GM18861 (cell line): ENCODE results near the gene IGSF5.
"Not testable (repeated sequence)": the region's sequence is repeated elsewhere in the genome, so short reads cannot be mapped to it uniquely, and the experiment has no call there.

Source experiments
- ATAC-seq: cut with Tn5 transposase; IDR thresholded peaks from one replicate; pipeline ENCODE4 v1.9.1; 2021; ENCODE audit not compliant: unreplicated experiment

Gene IGSF5

DNA sequence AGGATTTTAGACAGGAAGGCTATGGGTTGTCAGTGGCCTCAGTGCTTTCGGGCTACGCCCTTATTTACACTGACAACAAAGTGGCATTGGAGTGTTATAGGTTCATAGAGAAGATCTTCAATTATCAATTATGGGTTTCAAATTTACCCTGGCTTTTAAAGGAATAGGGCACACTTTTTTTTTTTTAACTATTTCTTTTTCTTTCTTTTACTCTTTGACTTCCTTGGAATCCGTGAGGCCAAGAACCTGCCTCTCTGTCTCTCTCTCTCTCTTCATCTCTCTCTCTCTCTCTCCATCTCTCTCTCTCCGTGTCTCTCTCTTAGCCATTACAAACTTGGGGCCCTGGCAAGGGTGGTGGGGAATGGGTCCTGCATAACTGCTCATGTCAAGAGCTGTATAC lies at the start of gene IGSF5:
Gene IGSF5 (plus strand): TSS at position 301 of the 400 bp plus-strand sequence. CDS start 327 bp downstream, outside the sequence.
- not testable (repeated sequence) for ATAC-seq

DNA sequence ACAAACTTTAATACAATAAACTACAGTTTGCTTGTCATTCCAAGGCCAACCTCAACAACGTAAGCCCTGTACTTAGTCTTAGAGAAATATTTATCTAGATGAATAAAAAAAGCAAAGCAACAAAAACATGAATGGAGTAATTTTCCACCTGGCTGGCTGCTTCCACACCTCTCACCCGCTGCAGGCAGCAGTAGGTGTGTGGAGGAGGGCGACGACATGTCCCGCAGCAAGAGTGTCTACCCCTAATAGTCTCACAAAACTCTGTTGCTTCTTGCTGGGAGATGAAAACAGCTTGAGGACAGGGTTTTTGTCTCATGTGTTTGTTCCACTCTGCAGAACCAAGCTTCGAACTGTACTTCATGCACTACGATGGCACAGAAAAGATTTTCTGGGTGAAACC lies 48.8 kb upstream of the IGSF5 start:
- no peak for ATAC-seq

DNA sequence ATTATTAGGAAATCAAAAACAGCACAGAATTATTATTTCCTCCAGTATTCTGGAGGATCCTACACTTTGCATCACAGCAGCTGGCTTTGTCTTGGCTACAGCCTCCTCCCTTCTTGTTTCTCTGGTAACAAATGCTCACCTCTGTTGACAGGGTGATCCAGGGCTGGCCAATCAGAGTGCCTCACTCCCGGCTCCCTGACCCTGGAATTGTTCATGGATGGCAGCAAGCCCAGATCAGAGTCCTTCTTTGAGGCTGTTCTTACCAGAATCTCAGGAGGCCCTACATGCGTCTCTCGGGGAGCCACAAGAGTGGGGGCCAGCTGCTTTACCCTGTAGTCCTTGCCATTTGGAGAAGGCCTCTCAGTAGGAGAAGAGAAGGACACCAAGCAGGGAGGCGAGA lies 48.4 kb upstream of the IGSF5 start:
- ATAC-seq = no peak

DNA sequence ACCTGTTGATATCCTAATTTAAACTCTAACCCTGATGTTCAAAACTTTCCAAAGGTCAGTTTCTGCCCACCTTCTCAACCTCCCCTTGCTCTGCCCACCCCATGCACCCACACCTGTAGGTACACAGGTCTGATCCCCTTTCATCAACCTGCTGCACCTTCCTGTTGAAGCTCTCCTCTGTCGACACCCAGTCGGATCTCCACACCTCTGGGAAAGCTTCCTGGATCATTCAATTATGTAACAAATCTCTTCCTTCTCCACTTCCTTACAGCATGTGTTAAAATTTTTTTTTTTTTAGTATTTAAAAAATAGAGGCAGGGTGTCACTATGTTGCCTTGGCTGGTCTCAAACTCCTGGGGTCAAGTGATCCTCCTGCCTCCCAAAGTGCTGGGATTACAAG lies 44.7 kb upstream of the IGSF5 start:
- ATAC-seq = no peak

DNA sequence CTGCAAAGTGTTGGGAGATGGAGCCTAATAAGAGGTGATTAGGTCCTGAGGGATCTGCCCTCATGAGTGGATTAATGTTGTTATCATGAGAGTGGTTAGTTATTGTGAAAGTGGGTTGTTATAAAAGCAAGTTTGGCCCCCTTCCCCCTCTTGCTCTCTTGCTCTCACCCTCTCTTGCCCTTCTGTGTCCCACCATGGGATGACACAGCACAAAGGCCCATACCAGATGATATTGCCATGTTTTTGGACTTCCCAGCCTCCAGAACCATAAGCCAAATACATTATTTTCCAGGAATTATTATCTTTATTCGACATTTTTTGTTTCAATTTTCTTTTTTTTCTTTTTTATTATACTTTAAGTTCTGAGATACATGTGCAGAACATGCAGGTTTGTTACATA lies 41.4 kb upstream of the IGSF5 start:
- ATAC-seq = no peak

DNA sequence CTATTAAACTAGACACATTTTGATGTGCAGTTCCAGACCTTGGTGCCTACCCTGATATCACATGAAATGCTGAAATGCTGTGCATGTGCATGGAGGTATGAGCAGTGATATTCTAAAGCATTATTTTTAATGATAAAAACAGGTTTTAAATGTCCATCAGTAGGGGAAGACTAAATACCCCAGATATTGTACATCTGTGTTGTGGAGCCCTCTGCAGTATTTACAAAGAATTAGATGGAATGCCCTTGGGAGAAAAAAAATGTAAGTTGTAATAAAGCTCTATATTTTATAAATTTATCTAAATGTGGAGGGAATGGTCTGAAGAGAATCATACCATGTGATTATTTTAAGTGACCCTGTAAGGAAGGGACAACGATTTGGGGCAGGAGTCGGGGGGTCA lies 39.1 kb upstream of the IGSF5 start:
- no peak for ATAC-seq

DNA sequence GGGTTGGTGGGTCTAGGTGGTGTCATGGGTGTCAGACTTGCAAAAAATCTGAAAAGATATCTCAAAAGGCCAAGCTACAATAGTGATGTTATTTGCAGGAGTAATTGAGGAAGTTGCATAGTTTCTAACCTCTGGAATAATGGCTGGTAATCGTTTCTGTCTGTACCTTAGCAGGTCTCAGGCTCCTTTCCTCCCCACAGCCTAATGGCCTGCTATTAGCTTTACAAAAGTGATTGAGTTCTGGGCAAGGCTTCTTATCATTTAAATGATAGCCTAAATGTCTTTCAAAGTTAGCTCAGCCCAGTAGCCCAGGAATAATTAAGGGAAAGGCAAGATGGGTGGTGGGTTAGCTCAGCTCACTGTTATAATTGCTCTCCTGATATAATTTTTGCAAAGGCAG lies 37.7 kb upstream of the IGSF5 start:
- no peak for ATAC-seq

DNA sequence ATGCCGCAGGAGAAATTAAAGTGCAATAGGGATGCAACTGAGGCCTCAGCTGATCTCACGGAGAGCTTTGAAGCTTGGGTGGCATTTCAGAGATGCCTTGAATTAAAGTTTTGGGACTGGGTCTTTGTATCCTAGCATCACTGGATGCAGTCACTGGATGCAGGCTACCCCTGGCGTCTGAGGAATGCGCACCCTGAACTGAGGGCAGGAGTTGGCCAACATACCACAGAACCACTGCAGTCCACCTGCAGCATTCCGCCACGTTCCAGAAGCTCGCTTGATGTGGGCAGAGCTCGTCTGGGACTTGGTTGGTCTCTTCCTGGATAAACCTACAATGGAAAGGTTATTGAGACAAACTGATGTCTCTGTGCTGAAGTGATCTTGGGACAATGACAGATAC lies 34.1 kb upstream of the IGSF5 start:
- ATAC-seq = no peak

DNA sequence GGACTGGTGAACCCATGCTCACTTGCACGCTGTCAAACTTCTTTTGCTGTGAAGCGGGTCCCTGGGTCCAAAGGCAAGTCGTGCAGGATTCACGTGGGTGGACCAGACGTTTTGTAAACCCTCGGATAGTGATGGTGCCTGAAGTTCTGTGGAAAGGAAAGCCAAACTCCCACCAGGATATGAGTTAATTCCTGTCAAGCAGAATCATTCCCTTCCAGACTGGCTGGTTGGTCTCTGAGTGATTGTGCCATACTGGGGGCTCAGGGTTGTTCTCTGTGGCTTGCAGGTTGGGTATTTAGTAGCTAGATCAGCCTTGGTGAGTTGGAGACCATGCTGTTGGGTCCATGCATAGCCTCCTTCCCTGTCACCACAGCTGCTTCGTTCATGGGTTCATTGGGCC lies 32.7 kb upstream of the IGSF5 start:
- ATAC-seq = no peak

DNA sequence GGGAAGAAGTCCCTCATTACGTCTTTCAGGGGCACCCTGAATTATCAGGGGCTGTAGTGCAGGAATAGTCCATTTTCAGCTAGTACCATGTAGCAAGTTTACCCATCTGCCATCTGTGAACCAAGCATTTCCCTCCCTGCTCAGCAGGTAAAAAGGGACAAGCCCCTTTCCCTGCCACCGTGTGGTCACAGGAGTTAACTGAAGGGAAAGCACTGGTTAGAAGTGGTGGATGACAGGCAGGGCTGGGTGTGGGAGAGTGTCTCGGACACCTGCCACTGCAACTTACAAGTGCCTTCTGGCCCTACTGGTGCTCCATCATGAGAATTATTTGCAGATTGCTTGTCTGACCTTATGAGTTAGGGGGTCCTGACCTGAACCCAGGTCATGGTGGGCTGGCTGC lies 32.0 kb upstream of the IGSF5 start:
- ATAC-seq = no peak

DNA sequence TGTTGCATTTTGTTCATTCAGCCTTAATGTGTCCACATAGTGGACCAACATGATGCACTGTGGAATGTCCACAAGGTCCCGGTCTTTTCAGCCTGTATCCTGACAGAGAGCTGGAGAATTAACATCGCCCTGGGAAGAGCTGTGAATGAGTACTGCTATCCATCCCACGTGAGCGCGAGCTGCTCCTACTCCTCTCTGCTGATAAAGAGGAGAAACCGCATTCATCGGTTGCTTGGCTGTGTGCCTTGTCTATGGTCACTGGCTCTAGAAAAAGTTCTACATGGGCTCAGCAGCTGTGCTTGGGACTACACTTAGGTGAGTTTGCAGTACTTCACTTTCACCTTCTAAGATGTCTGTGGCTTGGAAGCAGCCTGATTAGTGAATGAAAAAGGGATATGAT lies 31.1 kb upstream of the IGSF5 start:
- ATAC-seq = no peak

DNA sequence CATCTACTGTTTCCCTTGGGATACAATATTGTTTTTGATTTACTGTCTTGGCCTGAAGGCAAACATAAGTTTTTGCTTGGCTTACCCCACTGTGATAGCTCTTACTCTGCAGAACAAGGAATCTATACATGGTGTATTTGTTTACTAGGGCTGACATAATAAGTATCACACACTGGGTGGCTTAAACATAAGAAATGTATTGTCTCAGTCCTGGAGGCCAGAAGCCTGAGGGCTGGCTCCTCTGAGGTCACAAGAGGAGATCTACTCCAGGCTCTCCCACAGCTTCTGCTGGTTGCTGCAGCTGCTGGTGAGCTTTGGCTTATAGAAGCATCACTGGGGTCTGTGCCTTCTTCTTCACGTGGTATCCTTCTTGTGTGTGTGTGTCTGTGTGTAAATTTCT lies 30.7 kb upstream of the IGSF5 start:
- no peak for ATAC-seq

DNA sequence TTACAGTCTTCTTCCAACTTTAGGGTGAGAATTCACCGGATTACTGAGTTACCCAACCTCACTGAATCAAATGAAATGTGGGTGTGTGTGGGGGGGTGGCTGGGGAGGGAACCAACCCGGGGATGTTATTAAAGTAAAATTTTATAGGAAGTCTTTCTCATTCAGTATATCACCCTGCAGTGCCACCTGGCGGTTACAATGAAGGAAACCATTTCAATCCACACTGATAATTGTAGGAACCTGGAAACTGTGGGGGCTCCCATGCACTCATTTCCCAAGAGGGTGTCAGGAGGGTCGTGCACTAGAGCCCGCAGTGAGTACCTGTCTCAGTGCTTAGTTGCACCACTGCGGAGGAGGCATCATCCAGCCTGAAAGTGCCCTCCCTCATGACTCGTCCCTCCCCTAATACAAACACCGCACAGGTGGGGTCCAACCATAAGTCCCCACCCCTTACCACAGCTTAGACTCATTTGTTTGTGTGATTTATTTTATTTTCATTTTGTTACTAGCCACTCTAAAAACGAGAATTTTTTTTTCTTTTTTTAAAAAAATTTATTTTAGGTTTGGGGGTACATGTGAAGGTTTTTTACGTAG lies 29.1 kb upstream of the IGSF5 start:
- no peak for ATAC-seq

DNA sequence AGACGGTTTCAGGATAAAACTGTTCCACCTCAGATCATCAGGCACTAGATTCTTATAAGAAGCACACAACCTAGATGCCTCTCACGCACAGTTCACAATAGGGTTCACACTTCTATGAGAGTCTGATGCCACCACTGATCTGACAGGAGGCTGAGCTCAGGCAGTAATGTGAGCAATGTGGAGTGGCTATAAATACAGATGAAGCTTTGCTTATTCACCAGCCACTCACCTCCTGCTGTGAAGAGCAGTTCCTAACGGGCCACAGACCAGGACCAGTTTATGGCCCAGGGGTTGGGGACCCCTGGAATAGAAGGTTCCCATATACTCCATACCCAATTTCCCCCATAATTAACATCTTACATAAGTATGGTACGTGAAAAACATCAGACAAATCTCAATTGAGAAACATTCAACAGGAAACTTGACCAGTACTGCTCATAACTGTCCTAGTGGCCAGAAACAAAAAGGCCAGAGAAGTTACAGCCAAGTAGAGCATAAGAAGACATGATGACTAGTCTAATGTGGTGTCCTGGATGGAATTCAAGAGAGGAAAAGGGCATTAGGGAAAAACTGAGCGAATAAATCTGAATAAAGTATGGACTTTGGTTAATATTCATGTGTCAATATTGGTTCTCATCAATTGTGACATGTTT lies 24.7 kb upstream of the IGSF5 start:
- ATAC-seq = no peak

DNA sequence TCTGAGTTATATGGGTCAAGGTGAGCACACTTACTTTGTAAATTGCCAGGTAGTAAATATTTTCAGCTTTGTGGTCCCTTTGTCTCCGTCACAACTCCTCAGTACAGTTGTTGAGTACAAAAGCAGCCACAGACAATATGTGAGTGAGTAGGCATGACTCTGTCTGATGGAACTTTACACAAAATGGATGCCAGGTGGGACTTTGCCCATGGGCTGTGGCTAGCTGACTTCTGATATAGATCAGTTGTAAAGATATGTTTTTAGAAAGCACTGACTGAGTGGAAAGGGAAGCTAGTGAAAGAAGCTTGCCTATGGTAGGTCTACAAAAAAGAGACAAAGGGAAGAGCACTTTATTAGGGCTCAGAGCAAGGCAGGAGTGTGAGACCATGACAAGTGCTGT lies 23.1 kb upstream of the IGSF5 start:
- ATAC-seq = no peak

DNA sequence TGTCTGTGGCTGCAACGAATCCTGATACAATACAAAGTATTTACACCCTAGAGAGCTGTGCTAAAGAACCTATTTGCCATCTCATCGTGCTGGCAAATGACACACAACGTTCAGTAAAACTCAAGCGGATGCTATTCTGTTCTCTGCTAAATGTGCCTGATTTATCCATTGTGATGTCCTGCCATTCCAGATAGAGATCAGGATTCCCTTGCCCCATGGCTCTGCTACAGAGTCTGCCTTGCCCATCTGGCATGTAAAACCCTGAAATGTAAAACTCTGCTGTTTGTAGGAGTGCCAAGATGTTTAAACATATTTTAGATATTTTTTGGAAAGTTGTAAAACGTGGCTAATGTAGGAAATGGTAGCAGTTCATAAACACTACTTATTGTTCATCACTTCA lies 20.0 kb upstream of the IGSF5 start:
- no peak for ATAC-seq

DNA sequence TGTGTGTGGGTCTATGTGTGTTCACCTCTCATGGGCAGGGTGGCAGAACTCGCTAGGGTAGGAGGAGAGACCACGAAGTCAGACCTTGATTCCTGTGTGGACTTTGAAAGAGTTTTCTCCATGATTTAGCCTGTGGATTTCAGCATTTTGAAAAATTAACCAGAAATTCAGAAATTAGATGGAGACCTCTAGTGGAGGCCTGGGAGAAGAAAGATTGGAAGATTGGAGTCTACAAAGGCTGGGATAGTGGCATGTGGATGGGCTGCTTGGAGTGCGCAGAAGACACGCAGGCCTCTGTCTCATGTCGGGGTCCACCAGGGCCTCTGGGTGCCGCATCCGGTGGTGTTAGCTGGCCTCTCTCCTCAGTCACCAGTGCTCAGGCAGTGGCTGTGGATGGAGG lies 18.9 kb upstream of the IGSF5 start:
- no peak for ATAC-seq

DNA sequence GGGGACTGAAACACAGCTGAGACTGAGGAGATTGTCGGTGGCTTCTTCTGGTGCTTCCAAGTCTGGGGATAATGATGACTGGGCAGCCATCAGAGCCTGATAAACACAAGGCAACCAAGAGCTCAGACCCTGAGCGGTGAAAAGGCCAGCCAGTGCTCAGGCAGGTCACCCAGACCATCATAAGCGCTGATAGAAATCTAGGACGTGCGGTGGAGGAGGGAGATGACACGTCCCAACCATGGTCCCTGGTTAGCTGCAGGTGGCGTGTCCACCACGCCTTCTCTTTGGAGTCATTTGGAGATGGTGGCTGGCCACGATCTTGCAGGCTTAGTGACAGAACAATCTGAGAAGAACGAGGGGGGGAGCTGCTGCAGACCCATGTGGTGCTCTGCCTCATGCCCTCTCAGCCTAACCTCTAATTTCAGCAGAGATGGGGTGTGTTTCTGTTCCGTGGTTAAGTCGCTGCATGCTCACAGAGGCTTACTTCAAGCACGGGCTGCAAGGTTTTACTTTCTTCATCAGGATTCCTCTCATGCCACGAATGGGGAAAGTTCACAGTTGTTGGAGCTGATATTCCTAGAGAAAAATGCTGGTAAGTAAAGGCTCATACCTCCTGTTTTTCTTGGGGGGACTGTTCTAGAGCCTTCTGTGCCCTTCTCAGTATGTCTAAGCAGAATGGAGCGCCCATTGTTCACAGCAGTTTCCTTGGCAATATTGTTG lies 17.4 kb upstream of the IGSF5 start:
- no peak for ATAC-seq

DNA sequence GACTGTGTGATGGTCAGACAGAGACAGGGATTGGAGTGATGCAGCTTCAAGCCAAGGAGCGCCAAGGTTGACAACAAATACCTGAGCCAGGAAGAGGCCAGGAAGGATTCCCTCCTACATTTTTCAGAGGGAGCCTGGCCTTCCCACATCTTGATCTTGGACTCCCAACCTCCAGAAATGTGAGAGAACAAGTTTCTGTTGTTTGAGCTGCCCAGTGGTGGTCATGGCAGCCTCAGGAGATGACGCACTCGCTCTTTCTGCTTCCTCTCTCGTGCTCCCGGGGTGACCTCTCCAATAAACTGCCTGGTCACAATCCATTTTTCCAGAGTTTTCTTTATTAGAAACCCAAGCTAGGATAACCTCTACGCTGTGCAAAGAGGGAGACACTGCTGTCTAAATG lies 16.6 kb upstream of the IGSF5 start:
- no peak for ATAC-seq

DNA sequence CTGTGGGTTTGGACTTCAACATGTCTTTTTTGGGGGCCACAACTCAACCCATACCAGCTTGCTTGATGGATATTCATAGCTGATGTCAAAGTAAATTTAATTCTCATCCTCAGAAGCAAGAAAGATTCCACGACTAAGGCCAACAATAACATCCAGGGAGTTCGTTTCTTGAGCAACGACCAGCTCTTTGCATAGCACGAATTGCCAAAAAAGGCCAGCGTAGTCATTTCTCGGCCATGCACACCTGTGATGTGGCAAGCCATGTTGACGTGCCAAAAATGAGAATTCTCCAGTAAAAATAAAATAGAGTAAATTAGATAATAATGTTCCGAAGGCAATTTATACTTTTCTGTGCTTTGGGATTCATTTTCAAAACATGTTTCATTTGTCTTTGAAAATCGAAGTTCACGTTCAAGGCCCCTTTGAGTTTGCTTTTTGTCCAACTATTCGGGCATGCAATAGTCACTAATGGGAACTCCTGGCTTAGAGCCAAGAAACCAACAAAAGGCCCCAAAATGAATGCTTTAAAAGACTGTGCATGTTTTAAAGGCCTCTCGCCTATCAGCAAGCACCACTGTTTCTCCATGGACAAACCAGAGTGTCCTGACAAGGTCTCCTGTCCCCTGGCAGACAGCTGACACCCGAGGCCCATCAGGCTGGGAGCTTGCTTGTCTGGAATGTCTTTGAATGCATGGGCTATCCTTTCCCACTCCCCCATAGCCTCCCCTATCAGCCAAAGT lies 14.4 kb upstream of the IGSF5 start:
- no peak for ATAC-seq

DNA sequence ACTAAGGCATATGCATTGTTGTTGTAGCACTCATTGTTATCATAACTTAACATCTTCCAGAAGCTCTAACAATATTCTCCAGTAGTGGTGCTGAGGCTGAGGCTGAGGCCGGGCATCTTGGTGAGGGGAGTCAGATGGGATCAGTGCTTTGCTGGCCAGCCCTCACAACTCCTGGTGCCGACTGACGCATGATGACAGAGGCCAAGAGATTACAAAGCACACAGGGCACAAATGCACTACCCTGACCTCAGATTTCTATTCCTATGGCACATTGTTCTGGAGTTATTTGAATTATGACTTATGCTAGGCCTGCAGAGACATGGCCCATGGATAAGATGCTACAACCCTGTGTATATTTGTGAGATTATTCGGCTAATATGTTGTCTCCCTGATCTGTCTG lies 8.3 kb upstream of the IGSF5 start:
- no peak for ATAC-seq
